ENCODE measurements around the gene C6orf62.

DNA sequence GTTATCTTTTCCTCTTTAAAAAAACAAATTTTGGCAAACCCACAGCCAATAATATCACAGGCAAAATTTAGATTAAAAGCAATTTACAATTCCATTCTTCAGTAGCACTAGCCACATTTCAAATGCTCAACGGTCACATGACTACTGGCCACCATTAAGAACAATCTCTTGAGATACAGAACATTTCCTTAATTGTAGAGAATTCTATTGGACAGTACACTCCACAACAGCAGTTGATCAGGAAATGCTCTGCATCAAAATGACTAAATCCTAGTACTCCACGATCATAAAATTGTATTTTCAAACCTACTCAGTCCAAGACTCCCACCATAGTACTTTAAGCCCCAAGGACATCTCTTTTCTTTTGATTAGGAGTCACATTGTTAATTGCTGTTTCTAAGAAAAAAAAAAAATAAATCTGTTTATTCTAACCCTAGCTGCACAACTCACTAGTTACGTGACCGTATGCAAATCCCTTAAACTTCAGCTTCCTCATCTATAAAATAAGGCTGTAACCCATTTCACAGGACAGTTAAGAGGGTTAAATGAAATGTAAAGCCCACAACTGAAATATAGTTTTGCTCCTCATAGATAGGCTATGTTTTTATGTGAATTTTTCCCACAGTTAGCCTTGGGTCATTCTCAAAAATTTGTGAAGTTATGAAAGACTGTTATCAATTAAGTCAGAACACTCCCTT lies 9.8 kb downstream of the C6orf62 start:
- TF ChIP-seq, protein P1, sequence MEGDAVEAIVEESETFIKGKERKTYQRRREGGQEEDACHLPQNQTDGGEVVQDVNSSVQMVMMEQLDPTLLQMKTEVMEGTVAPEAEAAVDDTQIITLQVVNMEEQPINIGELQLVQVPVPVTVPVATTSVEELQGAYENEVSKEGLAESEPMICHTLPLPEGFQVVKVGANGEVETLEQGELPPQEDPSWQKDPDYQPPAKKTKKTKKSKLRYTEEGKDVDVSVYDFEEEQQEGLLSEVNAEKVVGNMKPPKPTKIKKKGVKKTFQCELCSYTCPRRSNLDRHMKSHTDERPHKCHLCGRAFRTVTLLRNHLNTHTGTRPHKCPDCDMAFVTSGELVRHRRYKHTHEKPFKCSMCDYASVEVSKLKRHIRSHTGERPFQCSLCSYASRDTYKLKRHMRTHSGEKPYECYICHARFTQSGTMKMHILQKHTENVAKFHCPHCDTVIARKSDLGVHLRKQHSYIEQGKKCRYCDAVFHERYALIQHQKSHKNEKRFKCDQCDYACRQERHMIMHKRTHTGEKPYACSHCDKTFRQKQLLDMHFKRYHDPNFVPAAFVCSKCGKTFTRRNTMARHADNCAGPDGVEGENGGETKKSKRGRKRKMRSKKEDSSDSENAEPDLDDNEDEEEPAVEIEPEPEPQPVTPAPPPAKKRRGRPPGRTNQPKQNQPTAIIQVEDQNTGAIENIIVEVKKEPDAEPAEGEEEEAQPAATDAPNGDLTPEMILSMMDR (conservative IDR thresholded peaks at IDR 0.05), result no peak
- no peak for TF ChIP-seq ZFX (IDR thresholded peaks at IDR 0.05)

Measured in C4-2B (cell line).